Ovary (tissue), 3 donors: ENCODE measurements around the gene SNRPD1.

ENCODE experiments used
- CTCF ChIP-seq, 3 donors: fragments of 450-650 bp in 2 of 3; fragments of 200-600 bp in 1 of 3; IDR thresholded peaks; one replicate each; pipeline versions ENCODE4 v1.5.1 to v1.8.0; 2016 to 2022; ENCODE audit warnings: antibody characterized with exemption in 3 of 3, mild to moderate bottlenecking in 1 of 3
- POLR2A ChIP-seq: fragments of 450-650 bp; IDR thresholded peaks from one replicate; pipeline ENCODE4 v1.6.1; 2017; ENCODE audit warnings: antibody characterized with exemption, mild to moderate bottlenecking, moderate library complexity
- donor health status: DM: no; HTN: no; CAD: no.

- TF ChIP-seq CTCF (IDR thresholded peaks at IDR 0.05), result no peak
- TF ChIP-seq POLR2A, result no peak
Observed at GRCh38 chr18:21656402-21656801, 44.3 kb downstream of the SNRPD1 start.
